ENCODE measurements around the gene PTPRZ1. TPM values are rescaled to one million over a fixed set of nuclear protein-coding genes. Genes with fewer than 3 reads are reported as not detected.

The PTPRZ1 gene
- total and polyA plus RNA-seq, 2 of the 8 experiments (the other 6 are each of a cell fraction or from before 2014, with no cell fraction given) = 112 to 135 TPM

GRCh38 chr7:121871188-121871587, 1.8 kb upstream of the PTPRZ1 start:
- H3K4me1 ChIP-seq (replicated peaks in 1 of 4; ENCODE audit: control insufficient read depth in 3 of 4, insufficient read depth in 4 of 4, low read length in 3 of 4) = peaks cover 3 to 9% (median 4%) of the 10 kb centered on the region in 4 experiments; a peak in 4 of 7 replicates
- H3K14ac ChIP-seq (ENCODE audit: insufficient read length) = no peak overlapping the region
- H3K56ac ChIP-seq (replicated peaks; ENCODE audit: insufficient read length, low read depth, low read length) = no peak overlapping the region
- no peak overlapping the region for H4K8ac ChIP-seq (ENCODE audit: extremely low read depth, insufficient read depth, low read length)
- H4K20me1 ChIP-seq (replicated peaks in 1 of 2; ENCODE audit: control insufficient read depth in 1 of 2, insufficient read depth in 2 of 2, low read length in 2 of 2) = peaks cover 0 to 3% of the 10 kb centered on the region in 2 experiments
- no peaks in the 10 kb centered on the region for H3K79me1 ChIP-seq (ENCODE audit: low read depth, low read length)
- H3K18ac ChIP-seq (ENCODE audit: extremely low read depth, low read length) = no peak overlapping the region
- no peaks in the 10 kb centered on the region; a peak in 1 of 4 replicates for H3K9me3 ChIP-seq (ENCODE audit: insufficient read depth in 2 of 2, low read depth in 1 of 2, low read length in 1 of 2)
- H3K23ac ChIP-seq (ENCODE audit: insufficient read length) = no peak overlapping the region
- no peak overlapping the region for H2BK12ac ChIP-seq (ENCODE audit: low read depth, low read length)
- H2AFZ ChIP-seq (ENCODE audit: low read length) = no peak overlapping the region
- no peak overlapping the region for H4K5ac ChIP-seq (ENCODE audit: insufficient read length, low read depth, low read length)
- no peaks in the 10 kb centered on the region for H3K27me3 ChIP-seq (replicated peaks in 1 of 4; ENCODE audit: control insufficient read depth in 3 of 4, extremely low read depth in 1 of 4, insufficient read depth in 3 of 4, low read length in 3 of 4)
- H3K23me2 ChIP-seq (ENCODE audit: low read depth, low read length) = peaks cover 6% of the 10 kb centered on the region; the same call in 1 of the 2 replicates
- H3K4me3 ChIP-seq (ENCODE audit: extremely low read depth in 1 of 4, insufficient read depth in 2 of 4, low read depth in 3 of 4, low read length in 4 of 4) = no peak overlapping the region
- no peak overlapping the region for H3K4ac ChIP-seq (replicated peaks; ENCODE audit: insufficient read length, low read depth, low read length)
- no peak overlapping the region for H2BK5ac ChIP-seq (ENCODE audit: low read depth, low read length)
- H4K91ac ChIP-seq (replicated peaks; ENCODE audit: insufficient read length, low read length) = no peak overlapping the region
- DNase-seq (ENCODE audit: low read depth in 1 of 2, low spot score in 2 of 2) (no peak), FAIRE-seq (peak; percentile 13)
- H3K27ac ChIP-seq (ENCODE audit: low read depth, low read length) = no peak overlapping the region
- no peak overlapping the region for H2AK5ac ChIP-seq (ENCODE audit: low read depth, low read length)
- peaks cover 10 to 38% of the 10 kb centered on the region in 2 experiments for H3K79me2 ChIP-seq (ENCODE audit: control insufficient read depth in 1 of 2, insufficient read depth in 2 of 2, low read length in 2 of 2)
- POLR2A ChIA-PET (ENCODE audit: partially characterized antibody) = no interaction called here
- H3K9ac ChIP-seq (replicated peaks in 1 of 4; ENCODE audit: extremely low read depth in 1 of 4, low read depth in 3 of 4, low read length in 3 of 4) = no peak overlapping the region
- CTCF ChIA-PET (ENCODE audit: partially characterized antibody) = no interaction called here
- H3K36me3 ChIP-seq (ENCODE audit: control insufficient read depth in 2 of 4, insufficient read depth in 4 of 4, low read length in 3 of 4) = no peaks in the 10 kb centered on the region; a peak in 1 of 8 replicates
- no peak overlapping the region for H2BK20ac ChIP-seq (ENCODE audit: low read length)
- H2BK15ac ChIP-seq (ENCODE audit: low read length) = no peak overlapping the region
- no peak overlapping the region for H3K4me2 ChIP-seq (ENCODE audit: insufficient read depth in 1 of 2, low read depth in 2 of 2, low read length in 2 of 2)
- H2BK120ac ChIP-seq (replicated peaks; ENCODE audit: low read depth, low read length) = no peak overlapping the region
- no peak for TF ChIP-seq EZH2 (IDR thresholded peaks at IDR 0.05; ENCODE audit: low read depth, low read length, severe bottlenecking)
- no peak for TF ChIP-seq RFX5 (IDR thresholded peaks at IDR 0.05; ENCODE audit: borderline replicate concordance, low read depth, low read length)
- TF ChIP-seq SP2 (IDR thresholded peaks at IDR 0.05; ENCODE audit: low read length) = no peak
- no peak for TF ChIP-seq TAF1 (IDR thresholded peaks at IDR 0.05; ENCODE audit: low read depth, low read length)
- TF ChIP-seq TBP (IDR thresholded peaks at IDR 0.05; ENCODE audit: low read depth, low read length) = no peak
- no peak for TF ChIP-seq RBBP5 (IDR thresholded peaks at IDR 0.05; ENCODE audit: borderline replicate concordance, low read depth, low read length)
- no peak for TF ChIP-seq FOSL1 (IDR thresholded peaks at IDR 0.05; ENCODE audit: insufficient read depth, low read depth, low read length)

Measured in H1 (cell line).